Measurements from ENCODE around the gene SLC36A3. TPM values are rescaled to one million over a fixed set of nuclear protein-coding genes. Genes with fewer than 3 reads are reported as not detected.

SLC36A3 gene
- total RNA-seq, 1 donor from 2014 or later: not detected

DNA sequence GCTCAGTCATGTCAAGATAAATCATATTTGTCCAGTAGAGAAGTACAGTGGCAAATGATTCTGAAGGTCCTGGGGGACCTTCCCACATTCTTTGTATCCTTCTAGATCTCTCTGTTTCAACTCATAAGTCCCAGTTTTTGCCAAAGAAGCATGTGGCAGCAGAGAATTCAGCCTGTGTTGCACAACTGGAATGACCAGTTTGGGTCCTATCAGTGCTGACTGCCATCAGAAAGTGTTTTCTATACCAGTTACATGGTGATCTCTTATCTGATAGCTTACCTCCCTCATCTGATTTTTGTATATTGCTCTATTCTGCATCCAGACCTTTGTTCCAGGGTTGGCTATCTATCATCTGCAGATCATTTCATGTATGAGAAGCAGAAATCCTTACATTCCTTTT, 28.9 kb downstream of the SLC36A3 start:
- TF ChIP-seq, protein P1, sequence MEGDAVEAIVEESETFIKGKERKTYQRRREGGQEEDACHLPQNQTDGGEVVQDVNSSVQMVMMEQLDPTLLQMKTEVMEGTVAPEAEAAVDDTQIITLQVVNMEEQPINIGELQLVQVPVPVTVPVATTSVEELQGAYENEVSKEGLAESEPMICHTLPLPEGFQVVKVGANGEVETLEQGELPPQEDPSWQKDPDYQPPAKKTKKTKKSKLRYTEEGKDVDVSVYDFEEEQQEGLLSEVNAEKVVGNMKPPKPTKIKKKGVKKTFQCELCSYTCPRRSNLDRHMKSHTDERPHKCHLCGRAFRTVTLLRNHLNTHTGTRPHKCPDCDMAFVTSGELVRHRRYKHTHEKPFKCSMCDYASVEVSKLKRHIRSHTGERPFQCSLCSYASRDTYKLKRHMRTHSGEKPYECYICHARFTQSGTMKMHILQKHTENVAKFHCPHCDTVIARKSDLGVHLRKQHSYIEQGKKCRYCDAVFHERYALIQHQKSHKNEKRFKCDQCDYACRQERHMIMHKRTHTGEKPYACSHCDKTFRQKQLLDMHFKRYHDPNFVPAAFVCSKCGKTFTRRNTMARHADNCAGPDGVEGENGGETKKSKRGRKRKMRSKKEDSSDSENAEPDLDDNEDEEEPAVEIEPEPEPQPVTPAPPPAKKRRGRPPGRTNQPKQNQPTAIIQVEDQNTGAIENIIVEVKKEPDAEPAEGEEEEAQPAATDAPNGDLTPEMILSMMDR (conservative IDR thresholded peaks at IDR 0.05): no peak
- no peak overlapping the region for H3K27ac Mint-ChIP-seq (ENCODE audit: unreplicated experiment)
- no peaks in the 10 kb centered on the region for H3K4me1 Mint-ChIP-seq

DNA sequence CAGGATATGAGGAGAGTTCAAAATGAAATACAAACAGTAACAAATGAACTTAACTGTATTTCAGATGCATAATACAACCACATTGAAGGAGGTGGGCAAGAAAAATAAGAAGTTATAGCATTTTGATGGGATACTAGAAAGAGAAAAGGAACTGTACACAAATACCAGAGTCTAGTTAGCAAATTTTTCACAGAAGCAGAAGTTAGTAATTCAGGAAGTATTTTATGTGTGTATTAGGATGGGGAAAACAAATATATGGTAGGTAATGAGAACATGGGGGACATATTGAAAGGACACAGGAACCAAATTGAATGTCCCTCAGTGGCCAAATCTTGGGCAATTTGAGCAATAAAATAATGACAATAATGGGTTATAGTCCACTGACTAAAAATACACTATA, 32.2 kb downstream of the SLC36A3 start:
- H3K9me3 Mint-ChIP-seq: no peaks in the 10 kb centered on the region
- TF ChIP-seq, protein P1 (conservative IDR thresholded peaks at IDR 0.05): no peak
- DNase-seq (ENCODE audit: low read depth, low spot score): no peak
- H3K27me3 Mint-ChIP-seq (ENCODE audit: low read depth): no peaks in the 10 kb centered on the region
- no peaks in the 10 kb centered on the region for H3K36me3 Mint-ChIP-seq (ENCODE audit: low read depth)
- no peaks in the 10 kb centered on the region for H3K4me1 Mint-ChIP-seq
- H3K27ac Mint-ChIP-seq (ENCODE audit: unreplicated experiment): no peak overlapping the region
- no peak overlapping the region for H3K4me3 Mint-ChIP-seq

More for the DNA sequence above, 28.9 kb downstream of the SLC36A3 start:
- Mint-ChIP-seq H3K9me3 (no peaks in the 10 kb centered on the region), H3K27me3 (ENCODE audit: low read depth) (no peaks in the 10 kb centered on the region), H3K36me3 (ENCODE audit: low read depth) (no peaks in the 10 kb centered on the region), H3K4me3 (no peak overlapping the region)
- no peak for DNase-seq (ENCODE audit: low read depth, low spot score)

DNA sequence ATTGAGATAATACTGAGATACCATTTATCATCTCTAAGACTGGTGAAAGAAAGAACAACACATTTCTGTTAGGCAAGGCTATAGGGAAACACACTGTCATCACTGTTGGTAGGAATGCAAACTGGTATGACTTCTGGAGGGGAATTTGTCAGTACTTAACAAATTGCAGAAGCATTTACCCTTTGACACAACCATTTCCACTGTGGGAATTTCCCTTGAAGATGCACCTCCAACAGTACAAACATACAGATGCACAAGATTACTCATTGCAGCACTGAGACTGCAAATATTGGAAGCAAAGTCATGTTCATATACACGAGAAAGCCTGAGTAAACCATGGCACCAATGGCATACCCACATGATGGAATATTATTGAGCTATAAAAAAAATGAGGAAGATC, 33.0 kb downstream of the SLC36A3 start:
- Mint-ChIP-seq H3K9me3 (no peaks in the 10 kb centered on the region), H3K4me1 (no peaks in the 10 kb centered on the region), H3K36me3 (ENCODE audit: low read depth) (no peaks in the 10 kb centered on the region), H3K27ac (ENCODE audit: unreplicated experiment) (no peak overlapping the region), H3K27me3 (ENCODE audit: low read depth) (no peaks in the 10 kb centered on the region), H3K4me3 (no peak overlapping the region)
- TF ChIP-seq, protein P1 (conservative IDR thresholded peaks at IDR 0.05): no peak
- no peak for DNase-seq (ENCODE audit: low read depth, low spot score)

DNA sequence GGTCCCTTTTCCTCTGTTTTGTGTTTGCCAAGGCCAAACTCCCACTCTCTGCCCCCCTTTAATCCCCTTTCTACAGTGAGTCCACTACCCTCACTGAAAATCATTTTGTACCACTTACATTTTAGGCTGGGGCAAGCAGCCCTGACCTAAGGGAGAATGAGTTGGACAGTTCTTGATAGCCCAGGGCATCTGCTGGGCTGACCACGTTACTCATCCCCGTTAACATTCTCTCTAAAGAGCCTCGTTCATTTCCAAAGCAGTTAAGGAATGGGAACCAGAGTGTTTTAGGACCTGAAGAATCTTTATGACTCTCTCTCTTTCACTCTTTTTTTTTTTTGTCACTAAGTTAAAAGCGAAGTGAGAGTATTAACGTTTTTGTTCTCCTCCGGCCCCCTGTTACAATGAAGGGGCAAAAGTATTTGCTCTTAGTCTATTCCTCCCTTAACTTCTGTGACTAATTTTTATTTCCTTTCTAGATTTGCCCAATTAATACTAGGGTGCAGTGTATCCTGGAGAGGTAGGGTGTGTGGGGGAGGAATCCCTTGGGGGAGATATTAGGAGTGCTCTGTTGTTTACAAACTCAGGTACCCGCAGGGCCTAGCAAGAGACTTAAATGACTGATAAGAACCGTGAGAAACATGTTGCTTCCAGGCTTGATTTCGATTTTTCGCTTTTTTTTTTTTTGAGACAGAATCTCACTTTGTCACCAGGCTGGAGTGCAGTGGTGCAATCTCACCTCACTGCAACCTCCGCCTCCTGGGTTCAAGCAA, 35.9 kb downstream of the SLC36A3 start:
- Mint-ChIP-seq H3K9me3 (no peaks in the 10 kb centered on the region), H3K4me1 (no peaks in the 10 kb centered on the region), H3K36me3 (ENCODE audit: low read depth) (no peaks in the 10 kb centered on the region), H3K27ac (ENCODE audit: unreplicated experiment) (no peak overlapping the region), H3K4me3 (no peak overlapping the region), H3K27me3 (ENCODE audit: low read depth) (no peaks in the 10 kb centered on the region)
- TF ChIP-seq, protein P1 (conservative IDR thresholded peaks at IDR 0.05): no peak
- no peak for DNase-seq (ENCODE audit: low read depth, low spot score)

DNA sequence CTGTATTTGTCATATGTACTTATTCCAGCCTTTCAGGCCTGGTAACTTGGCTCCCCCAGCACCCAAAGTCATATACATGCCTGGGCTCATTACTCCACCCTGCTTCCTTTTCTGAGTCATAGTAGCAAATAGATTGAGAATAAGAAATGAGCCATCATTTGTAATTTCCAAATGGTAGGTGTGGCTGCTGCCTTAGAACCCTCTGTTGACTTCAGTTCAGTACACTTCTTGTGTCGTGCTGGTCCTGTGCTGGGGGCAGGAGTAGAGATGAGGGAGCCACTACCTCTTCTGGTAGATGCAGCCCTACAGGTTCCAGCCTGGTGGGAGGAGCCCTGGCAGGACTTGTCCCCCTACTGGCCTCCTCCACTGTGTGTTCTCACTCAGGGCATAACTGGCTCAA, 39.5 kb downstream of the SLC36A3 start:
- no peak for DNase-seq (ENCODE audit: low read depth, low spot score)
- Mint-ChIP-seq H3K4me1 (no peaks in the 10 kb centered on the region), H3K9me3 (no peaks in the 10 kb centered on the region), H3K27me3 (ENCODE audit: low read depth) (no peaks in the 10 kb centered on the region), H3K4me3 (no peak overlapping the region), H3K36me3 (ENCODE audit: low read depth) (no peaks in the 10 kb centered on the region), H3K27ac (ENCODE audit: unreplicated experiment) (no peak overlapping the region)
- TF ChIP-seq, protein P1 (conservative IDR thresholded peaks at IDR 0.05): no peak
